Amniotic epithelial cell (primary cell): ENCODE results near the gene SPATA19.

Experiments used
- DNase-seq: peaks from one replicate; pipeline ENCODE4 v3.0.0-alpha.2; 2010; ENCODE audit warnings: low read depth

Gene SPATA19

DNA sequence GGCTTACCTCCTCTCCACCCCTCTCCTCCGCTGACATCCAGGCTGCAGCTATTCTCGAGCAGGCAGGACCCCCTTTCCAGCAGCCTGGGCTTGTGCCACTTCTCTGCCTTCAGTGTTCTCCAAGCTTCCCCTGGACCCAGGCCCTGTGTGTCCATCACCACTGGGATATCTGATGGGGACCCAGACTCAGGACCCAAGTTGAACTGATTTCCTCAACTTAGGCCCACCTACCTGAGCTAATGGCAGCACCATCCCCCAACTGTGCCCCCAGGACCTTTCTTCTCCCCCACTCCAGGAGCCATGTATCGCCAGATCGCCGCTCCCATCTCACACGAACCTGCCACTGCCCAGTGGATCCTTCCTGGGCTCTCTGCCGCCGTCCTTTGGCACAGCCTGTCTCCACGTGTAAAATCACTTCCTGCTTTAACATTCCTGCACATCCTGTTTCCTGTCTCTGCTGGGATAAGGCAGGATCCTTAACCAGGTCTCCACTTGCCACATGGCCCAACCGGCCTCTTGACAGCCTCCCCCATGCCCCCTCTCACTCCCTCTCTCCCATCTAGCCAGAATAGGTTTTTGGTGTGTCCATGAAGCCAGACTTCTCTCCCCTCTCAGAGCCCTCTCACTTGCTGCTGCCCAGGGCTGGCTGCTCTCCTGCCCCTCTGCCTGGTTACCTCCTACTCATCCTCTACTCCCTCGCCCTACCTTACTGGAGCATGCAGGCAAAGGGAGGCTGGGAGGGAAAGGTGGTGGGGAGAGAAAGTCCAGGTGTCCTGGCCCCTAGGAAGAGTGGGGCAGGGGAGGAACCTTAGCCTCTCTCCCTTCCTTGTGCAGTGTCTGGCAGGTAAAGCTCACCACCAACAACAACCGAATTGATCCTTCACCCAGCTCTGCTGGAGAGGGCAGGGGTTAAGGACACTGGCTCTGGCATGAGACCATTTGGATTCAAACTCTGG, 9.4 kb downstream of the SPATA19 start:
- DNase-seq = no peak

DNA sequence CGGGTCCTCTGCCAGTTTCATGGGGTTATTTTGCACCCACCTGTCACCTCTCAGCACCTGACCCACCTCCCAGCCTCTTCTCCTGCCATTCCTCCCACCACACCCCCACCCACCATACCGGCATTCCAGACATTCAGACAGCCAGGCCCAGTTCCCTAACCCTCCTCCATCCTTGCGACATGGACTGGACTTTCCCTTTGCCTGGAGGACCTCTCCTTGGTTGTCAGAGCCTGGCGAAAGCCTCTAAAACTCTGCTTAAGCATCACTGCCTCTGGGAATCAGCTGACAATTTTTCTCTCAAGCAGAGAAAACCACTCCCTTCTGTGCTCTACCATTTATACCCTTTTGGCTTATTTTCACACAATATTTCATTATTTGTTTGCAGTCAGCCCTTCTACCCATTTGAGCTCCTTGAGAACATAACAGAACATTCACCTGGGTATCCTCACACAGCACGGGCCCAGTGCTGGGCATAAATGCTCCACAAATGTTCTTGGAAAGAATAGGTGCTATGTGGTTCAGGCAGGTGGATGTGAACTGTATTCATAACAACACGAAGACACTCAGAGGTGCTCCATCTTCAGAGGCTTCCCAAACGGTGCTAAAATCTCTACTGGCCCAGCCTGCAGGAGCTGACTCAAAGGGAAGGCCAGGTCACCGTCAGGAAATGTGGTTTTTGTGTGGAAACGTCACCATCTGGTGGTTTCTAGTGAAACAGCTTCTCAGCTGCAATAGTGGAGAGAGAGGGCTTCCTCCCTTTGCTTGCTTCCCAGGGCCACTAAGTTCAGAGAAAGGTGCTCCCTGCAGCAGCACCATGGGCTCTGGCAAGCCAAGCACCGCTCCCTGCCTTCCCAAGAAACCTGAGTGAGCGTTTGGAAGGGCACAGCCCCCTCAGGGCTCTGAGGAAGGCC, 10.4 kb downstream of the SPATA19 start:
- peak; percentile 7 for DNase-seq

DNA sequence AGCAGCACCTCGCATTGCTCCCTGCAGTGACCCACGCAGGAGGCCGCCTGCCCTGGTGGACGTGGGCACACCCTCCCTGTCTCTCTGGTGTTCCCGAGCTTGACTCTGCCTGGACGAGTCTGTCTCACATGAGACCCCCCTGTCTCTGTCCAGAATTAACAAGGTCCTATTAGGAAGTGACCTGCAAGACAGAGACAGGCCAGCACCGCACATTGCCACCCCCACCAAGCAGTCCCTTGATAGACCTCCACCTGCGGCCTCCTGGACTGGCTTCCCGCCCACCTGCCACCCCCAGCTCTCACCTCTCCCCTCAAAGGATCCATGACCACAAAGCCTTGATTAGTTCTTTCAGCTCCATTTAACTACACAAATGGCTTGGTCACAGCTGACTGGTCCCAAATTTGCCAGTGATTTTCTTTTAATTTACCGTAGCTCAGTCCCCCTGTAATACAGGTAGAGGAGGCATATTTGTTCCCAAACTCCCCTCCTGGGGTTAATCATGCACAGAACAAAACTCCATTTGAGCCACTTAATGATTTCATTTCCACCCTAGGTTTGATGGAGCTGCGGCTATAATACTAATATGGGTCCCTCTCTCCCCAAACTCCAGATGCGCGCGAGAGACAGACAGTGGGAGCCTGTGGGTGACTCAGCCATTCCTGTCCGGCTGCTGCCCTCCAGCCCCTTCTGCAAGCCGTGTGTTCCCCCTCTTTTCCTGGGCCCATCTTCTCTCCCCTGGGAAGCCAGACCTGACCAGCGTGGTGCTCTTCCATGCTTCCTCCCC, 11.2 kb downstream of the SPATA19 start:
- no peak for DNase-seq

DNA sequence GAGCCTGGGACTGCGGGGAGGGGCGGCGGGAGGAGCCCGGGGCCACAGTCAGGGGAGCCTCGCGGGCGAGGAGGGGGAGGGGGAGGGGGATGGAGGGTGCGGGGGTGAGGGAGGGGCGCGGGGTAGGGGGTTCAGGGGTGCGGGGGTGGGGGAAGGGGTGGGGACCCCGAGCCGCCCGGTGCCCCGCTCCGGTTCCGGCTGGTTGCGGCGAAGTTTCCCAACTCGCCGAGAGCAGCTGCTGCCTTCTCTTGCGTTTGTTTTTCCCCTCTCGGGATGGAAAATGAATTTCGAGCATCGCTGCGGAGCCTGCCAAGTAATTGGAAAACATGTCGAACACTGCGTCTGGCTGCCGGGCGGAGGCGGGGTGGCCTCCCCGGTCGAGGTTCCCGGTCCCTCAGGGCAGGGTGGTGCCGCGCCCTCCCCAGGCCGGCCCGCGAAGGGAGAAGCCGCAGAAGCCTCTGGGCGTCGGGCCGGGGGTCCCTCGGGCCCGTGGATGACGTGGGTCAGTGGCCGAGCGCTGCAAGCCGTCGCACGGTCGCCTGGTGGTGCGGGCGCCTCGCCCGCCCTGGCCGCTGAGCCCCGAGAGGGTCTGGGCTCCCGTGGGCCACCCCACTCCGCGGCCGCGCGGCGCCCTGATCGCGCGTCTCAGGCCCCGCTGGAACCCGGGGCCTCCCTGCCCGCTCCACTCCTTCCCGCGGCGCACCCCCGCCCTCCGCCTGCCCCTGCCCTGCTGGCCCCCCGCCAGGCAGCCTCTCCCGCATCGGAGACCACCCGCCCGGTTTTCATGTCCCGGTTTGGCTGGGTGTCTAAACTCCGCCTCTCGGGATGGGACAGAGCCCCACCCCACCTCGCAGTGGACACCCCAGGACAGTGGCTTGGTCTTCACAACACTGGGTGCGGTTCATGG, 12.1 kb downstream of the SPATA19 start:
- no peak for DNase-seq

DNA sequence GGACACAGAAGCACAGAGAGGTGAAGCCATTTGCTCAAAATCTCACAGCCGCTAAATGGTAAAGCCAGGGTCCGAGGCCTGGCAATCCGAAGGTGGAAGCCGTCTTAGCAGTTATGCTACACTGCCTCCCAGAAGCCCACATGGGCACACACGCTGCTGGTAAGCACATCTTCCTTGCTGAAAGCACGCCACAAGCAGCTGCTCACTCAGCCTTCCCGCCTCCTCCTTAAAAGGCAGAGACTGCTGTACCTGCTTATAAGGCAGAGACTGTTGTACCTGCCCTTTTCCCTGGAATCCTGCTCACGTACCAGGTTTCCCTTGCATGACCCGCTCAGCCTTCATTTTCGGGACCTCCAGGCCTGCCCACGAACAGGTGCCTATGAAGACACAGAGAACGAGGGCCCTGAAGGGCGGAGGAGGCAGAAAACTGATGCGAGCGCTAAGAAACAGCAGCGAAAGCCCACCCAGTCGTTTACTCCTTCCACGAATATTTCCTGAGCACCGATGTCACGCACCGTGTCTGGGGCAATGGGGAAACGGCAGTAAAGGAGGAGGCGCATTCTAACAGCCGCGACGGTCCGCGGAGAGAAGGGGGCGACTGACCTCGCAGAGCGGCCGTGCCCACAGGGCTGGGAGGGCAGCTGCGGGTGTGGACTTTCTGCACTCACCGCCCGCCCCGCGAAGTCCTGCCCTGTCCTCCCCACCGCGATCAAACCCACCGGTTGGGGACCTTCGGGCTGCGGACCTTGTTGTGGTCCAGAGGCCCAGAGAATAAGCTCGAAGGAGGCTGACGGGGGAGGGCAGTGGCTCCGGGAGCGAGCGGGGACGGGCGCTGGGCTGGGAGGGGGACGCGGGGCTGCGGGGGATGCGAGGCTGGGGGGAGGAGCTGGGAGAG, 13.0 kb downstream of the SPATA19 start:
- no peak for DNase-seq

DNA sequence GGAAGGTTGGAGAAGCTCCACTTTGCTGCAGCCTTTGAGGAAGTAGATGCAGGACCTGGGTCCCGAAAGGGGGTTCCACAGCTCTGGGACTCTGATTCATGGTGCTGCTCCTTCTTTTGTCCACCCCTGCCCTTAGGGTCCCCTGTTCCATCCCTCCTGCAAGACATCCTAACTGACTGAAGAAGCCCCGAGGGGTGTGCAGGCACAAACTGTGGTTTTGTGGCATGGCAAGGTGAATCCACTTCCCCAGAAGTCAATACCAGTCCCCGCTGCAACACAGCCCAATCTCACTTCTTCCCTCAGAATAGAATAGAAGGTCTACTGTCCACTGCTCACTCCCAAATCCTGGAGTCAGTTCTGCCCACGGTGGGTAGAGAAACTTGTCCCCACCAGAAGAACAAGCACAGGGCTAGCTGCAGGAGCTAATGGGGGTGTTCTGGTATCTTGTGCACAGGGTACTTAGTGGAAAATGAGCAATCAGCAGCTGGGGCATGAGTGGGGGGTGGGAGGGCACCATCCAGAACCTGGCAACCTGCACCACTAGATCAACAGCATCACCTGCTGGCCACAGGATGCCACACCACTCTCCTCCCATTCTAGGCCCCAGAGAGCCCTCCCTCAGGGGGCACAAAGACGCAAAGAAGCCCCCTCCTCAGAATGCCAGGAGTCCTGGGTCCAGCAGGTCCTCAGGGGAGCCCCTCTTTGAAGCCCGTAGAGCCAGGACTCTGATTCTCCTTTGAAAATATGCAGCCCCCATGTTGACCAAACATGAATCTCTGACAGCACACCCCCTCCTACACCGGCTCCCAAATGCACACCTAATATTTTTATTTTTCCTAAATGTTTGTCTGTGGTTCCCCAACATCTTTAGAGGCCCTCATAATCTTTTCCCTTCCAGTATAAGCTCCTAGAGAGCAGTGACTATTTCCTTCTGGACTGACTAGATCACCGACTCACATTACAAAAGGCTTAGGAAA, 14.1 kb downstream of the SPATA19 start:
- DNase-seq = no peak

DNA sequence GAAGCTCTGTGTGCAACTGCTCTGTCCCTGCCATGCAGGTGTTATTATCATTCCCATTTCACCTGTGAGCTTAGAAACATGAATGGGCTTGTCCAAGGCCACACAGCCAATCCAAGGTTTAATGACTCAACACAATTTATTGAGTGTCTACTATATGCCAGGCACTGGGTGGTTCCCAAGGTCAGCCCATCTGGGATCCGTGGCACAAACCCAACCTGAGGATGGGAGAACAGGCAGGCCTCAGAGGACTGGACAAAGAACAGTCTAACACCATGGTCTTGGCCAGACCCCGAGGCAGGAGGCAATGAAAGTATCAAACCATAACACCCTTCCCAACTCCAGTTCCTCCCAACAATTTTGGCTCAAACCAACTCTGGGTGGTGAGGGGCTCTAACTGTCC, 15.7 kb downstream of the SPATA19 start:
- DNase-seq = no peak

DNA sequence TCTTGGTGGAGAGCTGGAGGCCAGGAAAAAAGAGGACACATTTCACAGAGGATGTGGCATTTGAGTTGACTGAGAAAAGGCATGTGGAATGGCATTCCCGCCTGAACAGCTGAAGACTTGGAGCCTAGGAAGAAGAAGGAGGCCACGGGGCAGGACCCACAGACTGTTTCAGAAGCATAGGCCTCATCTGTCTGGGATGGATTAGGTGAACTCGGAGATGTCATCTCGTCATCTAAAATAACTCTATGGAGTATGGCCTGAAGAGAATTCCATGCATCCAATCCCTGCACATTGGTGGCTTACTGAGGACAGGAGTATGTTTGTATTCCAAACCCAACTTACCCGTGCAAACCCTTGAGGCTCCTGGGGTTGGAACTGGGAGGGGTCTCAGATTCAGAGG, 16.4 kb downstream of the SPATA19 start:
- no peak for DNase-seq

DNA sequence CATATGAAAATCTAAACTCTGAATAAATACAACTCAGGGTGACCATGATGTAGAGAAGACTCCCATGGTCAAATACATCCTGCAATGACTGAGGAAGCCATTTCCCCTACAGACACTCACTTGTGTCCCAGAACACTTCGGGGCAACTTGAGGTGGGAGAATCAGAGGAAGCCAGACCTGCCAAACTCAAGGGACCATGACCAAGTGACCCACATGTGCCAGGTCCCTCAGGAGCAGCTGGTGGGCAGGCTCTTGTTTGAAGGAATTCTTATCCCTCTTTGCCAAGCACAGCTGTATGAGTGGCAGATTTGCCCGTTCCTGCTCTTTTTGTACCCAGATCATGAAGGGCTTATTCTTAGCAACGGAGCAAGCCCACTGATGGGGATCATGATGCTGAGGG, 17.8 kb downstream of the SPATA19 start:
- DNase-seq = no peak

DNA sequence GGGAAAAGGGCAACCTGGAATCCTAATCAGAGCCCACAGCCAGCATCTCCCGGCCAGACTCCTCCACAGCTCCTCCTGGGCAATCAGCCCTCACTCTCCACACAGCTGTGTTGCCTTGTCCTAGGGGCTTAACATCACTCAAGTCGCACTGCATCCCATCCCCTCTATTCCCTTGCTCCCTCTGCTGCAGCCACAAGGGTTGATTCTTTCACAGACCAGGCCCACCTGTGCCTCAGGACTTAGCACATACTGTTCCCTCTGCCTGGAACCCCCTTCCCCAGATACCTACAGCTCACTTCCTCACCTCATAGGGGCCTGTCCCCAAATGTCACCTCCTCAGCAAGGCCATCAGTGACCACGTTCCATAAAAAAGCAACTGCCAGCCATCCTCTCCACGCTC, 18.4 kb downstream of the SPATA19 start:
- no peak for DNase-seq

DNA sequence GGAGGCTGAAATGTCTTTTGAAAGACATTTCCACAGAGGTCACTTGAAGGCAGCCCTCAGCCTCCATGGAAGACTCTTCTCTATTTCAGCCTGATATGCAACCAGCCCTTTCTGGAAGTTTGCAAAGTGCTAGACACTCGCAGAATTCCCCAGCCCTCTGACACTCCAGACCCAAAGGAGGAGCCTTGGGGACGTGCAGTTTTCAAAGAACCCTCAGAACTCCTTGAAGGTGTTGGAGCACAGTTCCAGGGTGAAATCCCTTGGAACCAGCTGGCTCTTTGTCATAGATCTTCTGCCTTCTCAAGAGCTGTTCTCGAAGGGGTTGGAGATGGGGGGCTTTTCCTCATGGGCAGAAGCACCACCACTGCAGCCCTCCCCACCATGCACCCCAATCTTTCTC, 19.6 kb downstream of the SPATA19 start:
- no peak for DNase-seq

DNA sequence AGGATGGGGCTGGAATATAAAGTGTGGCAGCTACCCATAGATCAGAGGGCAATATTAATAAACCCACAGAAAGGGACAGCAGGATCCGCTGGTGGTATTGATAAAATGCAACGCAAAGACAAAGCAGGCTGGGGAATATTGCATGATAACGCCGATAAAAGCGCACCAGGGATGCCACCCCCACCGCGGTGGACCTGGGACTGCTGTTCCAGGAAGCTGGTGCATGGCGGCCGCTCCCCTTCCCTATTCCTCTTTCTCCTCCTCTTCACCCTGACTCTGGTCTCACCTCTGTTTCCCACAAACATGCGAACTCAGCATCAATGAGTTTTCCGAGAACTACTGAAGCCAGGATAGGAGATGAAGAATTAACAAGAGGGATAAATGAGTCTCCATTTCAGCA, 20.2 kb downstream of the SPATA19 start:
- no peak for DNase-seq

DNA sequence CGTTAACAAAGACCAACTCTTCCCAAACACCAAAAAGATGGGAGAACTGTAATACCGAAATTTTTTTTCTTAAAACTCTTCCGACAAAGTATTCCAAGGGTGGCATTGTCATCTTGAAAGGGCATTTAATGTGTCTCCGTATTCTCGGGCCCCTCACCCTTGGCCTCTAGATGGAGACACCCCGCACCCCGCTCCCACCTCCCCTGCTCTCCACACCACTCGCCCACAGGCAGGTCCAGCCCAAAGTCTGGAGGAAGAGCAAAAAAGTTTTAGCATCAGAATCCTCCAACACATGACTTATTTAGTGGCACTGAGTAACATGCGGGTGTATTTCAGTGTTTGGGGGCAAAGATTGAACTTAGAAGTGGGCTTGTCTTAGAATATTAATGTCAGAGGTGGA, 20.7 kb downstream of the SPATA19 start:
- DNase-seq = no peak

DNA sequence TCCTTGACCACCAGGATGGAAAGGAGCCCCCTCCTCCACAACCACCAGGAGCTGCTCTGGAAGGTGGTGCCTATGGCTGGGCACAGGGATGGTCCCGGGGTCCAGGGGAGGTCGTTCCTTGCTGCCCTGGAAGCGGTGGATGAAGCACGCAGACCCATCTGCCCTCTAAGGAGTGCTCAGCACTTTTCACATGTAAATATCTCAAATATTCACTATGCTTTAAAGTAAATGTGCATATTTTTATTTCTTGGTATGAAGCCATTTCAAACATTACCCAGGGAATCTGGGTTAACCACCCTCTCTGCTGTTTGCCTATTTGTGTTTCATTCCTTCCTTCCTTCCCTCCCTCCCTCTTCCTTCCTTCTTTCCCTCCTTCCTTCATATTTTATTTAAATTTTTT, 21.7 kb downstream of the SPATA19 start:
- DNase-seq = no peak

DNA sequence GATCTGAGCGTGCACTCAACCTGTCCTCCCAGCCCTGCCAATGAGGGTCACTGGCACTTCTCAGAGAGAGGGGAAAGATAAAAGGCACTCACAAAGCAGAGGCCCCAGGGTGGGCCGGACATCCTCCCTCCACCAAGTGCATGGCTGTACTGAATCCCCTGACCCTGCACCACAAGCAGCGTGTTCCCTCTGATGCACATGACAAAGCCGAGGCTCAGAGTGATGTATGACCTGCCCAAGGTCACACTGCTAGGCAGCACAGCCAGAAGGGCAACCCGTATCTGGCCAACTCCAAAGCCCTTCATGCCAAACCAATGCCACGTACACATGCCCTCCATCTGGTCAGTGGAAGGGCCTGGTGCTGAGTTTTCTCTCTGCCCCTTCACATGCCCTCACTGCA, 22.1 kb downstream of the SPATA19 start:
- DNase-seq = no peak

DNA sequence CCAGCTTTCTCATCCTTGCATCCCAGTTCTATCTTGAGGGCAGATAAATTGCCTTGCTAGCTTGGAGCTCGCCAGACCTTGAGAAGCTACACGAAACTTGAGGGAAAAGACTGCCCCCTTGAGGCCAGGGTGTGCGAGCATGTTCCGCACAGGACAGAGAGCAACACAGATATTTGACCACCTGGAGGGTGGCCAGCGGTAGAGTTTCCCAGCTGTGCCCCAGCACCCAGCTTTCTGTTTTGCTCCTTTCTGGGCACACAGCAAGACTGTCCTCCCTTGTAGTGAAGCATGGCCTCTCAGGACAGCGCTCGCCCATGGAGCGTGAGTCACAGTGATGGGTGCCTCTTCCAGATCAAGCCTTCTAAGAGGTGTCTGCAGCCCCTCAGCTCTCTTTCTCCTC, 23.5 kb downstream of the SPATA19 start:
- no peak for DNase-seq

DNA sequence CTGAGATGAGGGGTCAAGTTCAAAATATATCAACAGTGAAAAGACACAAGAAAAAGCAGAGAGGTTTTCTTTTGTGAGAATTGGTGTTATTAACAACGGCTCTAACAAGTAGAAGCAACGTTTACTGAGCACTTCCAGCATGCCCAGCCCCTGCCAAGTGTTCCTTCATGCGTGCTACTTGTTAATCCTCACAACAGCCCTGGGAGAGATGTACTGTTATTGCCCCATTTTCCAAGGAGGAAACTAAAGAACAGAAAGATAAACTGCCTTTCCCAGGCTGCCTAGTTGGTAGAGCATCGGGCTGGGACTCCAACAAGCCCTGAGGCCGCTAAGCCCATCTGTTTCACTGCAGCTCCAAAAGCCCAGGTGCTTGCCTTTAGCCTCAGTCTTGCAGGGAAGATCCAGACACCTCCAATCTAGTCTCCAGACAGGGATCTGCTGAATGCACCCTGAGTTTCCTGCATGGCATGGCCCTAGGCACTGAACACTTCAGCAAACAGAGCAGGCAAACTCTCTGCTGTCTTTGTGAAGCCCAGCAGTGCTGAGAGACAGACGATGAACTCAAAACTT, 25.5 kb downstream of the SPATA19 start:
- DNase-seq = no peak

DNA sequence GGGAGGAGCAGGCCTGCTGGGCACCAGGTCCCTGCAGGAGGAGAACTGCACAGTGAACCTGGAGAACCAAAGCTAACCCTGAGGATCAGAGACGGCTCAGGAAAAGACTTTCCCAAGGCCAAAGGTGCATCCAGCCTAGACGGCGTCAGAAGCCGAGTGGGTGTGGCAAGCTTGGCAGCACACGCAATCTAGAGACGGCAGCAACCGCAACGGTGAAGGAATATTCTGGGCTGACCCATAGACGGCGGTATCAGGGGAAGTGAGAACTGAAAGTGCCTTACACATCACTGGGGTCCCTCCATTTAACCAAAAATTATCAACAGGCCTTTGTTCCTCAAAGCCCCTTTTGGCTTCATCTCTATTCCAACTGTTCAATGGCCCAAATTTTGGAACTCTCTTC, 26.2 kb downstream of the SPATA19 start:
- no peak for DNase-seq

DNA sequence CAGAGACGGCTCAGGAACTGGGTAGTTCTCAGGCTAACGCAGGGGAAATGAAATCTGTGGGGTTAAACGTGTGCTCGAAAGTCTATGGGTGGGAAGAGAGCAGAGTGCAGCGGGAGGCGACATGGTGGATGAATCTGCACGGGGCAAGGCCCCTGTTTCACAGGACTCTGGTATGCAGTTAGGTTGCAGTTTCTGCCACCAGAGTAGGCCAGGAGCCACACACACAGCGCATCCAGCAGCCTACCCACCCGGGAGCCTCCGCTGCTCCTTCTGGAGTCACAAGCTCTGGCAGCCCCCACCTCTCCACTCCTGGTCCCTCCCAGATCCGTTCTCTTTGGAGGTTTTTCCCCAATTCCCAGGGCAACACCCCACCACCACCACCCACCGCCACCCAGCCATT, 27.0 kb downstream of the SPATA19 start:
- DNase-seq = no peak
